ENCODE results near the gene LCAT.
"Not testable (repeated sequence)": the region's sequence is repeated elsewhere in the genome, so short reads cannot be mapped to it uniquely, and the experiment has no call there.

LCAT gene

GRCh38 chr16:67933805-67934204 is 10.1 kb downstream of the LCAT start:
- DNase-seq (ENCODE audit: low read depth in 1 of 2, low spot score in 1 of 2): no peak

- no peak for DNase-seq (ENCODE audit: low read depth in 1 of 2, low spot score in 1 of 2)
Observed at GRCh38 chr16:67932462-67932840, 11.5 kb downstream of the LCAT start.

- no peak for DNase-seq (ENCODE audit: low read depth in 1 of 2, low spot score in 1 of 2)
Observed at GRCh38 chr16:67931712-67932461, 12.0 kb downstream of the LCAT start, which contains the start of gene CTRL. CTRL (minus strand) TSS chr16:67931862; CDS start chr16:67931852, 10 bp downstream.

DNA sequence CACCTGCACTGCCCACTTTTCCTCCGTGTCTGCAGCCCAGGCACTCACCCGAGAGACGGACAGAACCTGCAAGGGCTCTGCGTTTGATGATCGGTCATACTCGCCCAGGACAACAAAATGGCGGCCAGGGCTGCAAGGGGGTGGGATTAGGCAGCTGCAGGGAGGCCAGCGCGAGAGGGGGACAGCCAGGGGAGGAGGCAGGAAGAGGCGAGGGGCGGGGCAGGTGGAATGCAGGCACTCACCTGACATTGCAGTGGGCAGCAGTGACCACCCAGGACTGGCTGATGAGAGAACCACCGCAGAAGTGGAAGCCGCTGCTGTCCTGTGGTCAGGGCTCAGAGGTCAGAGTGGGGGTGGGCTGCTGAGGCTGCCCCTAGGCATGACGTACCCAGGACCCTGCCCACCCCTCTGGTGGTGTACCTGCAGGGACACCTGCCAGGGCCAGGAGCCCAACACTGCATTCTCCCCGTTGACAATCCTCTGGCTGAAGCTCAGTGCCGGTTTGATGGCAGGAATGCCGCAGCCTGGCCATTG is 13.2 kb downstream of the LCAT start:
- DNase-seq (ENCODE audit: low read depth in 1 of 2, low spot score in 1 of 2): no peak

DNA sequence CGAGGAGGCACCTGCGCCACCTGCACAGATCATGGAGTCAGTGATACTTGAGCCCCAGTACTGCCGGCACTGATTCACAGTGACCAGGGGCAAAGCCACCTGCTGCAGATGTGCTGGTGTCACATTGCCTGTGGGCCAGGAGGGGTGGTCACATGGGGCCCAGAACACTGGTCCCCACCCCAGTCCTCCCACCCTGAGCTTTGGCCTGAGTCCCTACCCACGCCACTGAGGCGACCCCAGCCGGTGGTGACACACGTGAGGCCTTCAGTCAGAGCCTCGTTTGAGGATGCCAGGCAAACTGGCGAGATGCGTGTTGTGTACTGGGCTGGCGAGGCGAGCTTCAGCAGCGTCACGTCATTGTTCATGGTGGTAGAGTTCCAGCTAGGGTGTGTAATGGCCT is 13.7 kb downstream of the LCAT start:
- no peak for DNase-seq (ENCODE audit: low read depth in 1 of 2, low spot score in 1 of 2)

DNA sequence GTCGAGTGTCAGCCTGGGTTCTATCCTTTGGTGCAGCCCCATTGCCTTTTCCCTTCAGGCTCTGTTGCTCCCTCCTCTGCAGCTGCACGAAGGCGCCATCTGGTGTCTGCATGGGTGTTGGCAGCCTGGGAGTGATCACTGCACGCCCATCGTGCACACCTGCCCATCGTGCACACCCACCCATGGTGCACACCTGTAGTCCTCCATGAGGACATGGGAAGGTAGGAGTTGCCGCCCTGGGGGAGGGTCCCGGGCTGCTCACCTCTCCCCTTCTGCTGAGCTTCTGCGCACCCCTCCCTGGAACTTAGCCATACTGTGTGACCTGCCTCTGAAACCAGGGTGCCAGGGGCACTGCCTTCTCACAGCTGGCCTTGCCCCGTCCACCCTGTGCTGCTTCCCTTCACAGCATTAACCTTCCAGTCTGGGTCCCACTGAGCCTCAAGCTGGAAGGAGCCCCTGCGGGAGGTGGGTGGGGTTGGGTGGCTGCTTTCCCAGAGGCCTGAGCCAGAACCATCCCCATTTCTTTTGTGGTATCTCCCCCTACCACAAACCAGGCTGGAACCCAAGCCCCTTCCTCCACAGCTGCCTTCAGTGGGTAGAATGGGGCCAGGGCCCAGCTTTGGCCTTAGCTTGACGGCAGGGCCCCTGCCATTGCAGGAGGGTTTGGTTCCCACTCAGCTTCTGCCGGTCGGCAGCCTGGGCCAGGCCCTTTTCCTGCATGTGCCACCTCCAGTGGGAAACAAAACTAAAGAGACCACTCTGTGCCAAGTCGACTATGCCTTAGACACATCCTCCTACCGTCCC is 15.2 kb downstream of the LCAT start:
- peak; percentile 55 to 67 for DNase-seq (ENCODE audit: low read depth in 1 of 2, low spot score in 1 of 2)

DNA sequence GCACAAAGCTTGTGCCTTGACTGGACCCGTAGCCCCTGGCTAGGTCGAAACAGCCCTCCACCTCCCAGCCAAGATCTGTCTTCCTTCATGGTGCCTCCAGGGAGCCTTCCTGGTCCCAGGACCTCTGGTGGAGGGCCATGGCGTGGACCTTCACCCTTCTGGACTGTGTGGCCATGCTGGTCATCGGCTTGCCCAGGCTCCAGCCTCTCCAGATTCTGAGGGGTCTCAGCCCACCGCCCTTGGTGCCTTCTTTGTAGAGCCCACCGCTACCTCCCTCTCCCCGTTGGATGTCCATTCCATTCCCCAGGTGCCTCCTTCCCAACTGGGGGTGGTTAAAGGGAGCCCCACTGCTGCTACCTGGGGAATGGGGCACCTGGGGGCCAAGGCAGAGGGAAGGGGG is 15.8 kb downstream of the LCAT start:
- no peak for DNase-seq (ENCODE audit: low read depth in 1 of 2, low spot score in 1 of 2)

GRCh38 chr16:67927131-67927941 is 16.6 kb downstream of the LCAT start:
- DNase-seq (ENCODE audit: low read depth in 1 of 2, low spot score in 1 of 2): no peak

DNA sequence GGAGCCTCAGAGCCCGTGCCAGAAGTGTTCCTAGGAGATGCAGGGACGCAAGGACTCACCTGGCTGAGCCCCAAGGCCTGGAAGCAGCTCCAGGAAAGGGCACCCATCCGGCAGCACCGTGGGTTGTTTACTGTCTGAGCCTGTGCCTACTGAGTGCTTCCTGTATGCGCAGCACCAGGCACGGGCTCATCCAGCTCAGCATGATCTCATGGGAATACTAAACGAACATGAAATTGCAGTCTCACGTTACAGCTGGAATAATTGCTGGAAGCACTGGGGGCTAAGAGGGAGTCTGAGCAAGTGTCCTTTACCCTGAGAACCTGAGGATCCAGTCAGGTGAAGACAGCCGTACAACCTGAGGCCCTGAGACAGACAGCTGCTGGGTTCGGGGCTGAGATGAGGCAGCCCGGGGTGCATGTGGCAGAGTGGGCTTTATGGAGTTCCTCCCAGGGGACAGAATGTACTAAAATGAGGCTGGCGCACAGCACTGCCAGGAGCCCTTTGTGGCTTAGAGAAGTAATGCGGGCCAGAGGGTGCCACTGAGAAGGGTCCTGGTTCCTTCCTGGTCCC is 17.7 kb downstream of the LCAT start:
- DNase-seq (ENCODE audit: low read depth in 1 of 2, low spot score in 1 of 2): no peak

DNA sequence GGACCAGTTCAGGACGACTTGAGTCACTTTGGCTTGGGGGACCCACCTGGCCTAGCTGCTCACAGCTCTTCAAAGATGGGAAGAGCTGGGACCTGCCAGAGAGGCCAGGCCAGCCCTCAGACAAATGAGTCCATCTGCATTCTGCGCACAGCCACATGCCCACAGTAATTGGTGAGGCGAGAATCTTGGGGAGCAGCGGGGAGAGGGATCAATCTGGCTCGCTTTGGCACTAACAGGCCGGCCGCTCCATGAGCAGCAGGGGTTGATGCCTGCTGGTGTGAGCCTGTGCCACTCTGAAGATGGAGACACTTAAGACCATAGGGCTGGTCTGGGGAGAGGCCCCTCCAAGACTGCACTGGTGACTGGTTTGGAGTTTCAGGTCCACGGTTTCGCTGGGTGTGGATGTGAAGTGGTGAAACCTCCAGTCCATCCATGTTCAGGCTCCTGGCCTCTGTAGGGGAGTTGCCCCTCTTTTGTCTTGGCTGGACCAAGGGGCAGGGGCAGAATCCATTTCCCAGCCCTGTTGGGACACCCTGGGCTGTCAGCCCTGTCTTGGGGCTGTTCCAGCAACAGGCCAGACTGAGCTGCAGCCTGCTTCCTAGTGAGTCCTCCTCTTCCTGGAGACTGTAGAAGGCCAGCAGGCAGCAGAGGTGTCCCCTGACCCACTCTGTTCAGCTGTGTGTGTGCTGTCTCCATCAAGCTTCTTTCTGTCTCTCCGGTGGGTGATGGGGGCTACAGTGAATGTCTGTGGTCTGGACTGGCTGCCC is 19.6 kb downstream of the LCAT start:
- DNase-seq (ENCODE audit: low read depth in 1 of 2, low spot score in 1 of 2): no peak

GRCh38 chr16:67923414-67924116 is 20.4 kb downstream of the LCAT start:
- DNase-seq (ENCODE audit: low read depth in 1 of 2, low spot score in 1 of 2): no peak

DNA sequence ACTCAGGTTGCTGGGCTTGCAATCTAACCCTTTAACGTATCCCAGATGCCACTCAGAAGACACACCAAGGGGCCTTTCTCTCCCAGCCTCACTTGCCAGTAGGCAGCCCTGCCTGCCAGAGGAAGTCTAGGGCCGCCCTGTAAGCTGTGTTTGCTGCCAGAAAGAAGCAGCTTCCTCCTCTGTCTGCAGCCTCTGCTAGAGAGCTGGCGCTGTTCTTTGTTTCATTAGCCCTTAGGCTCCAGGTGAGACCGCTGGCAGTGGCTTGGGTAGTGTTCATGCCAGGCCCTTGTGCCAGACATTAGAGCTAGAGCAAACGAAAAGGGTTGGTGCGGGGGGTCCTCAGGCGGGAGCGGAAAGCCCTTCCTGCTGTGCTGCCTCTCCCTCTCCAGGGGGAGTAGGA is 21.2 kb downstream of the LCAT start:
- no peak for DNase-seq (ENCODE audit: low read depth in 1 of 2, low spot score in 1 of 2)

- no peak for DNase-seq (ENCODE audit: low read depth in 1 of 2, low spot score in 1 of 2)
Observed at GRCh38 chr16:67922221-67922620, 21.7 kb downstream of the LCAT start.

GRCh38 chr16:67919622-67920221 is 24.2 kb downstream of the LCAT start:
- DNase-seq (ENCODE audit: low read depth in 1 of 2, low spot score in 1 of 2): no peak

DNA sequence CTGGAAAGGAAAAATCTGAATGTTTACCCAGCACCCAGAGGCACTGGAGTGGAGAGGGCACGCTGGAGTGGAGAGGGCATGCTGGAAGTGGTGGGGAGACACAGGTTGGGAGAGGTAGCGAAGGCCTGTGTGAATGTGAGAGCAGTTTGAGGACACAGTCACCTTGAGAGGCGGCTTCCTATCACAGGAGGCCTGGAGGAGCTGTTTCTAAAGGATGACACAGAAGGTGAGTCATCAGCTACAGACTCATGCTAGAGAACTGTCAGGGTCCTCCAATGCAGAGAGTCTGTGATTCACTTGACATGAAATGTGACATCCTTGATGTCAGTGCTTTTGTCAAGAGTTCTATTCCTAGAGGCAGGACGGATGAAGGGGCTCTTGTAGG is 26.1 kb downstream of the LCAT start:
- DNase-seq (ENCODE audit: low read depth in 1 of 2, low spot score in 1 of 2): no peak

GRCh38 chr16:67917140-67917851 is 26.6 kb downstream of the LCAT start:
- no peak for DNase-seq (ENCODE audit: low read depth in 1 of 2, low spot score in 1 of 2)

DNA sequence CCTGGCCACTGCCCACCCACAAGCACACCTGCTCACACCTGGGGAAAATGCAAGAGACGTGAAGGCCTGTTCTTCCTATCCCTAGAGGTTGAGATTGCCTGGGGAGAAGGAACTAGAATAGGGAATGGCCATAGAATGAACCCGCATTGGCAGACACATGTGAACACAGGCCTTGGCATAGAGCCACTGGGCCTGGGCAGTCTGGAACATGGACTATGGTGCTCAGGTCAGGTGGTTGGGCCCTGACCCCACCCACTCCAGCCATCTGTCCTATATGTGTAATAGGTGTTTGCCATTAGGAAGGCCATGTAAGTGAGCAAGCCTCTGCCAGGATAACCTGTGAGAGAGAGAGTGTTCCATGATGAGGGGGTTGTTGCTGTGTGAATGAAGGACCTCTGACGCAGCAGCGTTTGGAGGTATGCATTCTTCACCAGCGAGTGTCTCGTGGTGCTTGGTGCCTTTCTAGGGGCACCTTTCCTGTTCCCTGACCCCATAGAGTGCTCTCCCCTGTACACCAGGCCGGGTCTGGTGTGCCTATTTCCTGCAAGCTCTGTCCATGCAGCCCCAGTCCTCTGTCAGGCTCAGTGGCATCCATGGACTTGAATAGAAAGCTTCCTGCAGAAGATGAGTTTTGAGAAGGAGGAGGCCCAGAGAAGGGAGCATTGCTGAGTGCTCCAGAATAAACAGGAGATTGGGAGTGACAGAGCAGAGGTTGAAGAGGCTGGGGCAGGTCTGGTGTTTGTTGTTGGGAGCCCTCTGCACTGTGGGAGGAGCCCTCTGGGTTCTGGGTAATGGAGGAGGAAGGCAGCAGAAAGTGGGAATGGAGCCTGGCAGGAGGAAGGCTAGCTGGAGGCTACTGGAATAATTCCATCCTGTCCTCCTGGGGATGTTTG is 27.8 kb downstream of the LCAT start:
- no peak for DNase-seq (ENCODE audit: low read depth in 1 of 2, low spot score in 1 of 2)

DNA sequence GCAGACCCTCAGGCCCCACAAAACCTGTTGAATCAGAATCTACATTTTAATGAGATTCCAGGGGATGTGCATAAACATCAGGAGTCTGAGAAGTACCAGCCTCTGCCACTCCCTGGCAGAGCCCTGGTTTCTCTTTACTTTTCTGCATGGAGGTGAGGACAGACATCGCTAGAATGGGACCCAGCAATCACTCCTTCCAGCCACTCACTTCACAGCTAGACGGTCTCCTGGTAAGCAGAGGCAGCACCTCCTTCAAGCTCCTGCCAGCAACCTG is 28.5 kb downstream of the LCAT start:
- not testable (repeated sequence) for DNase-seq (ENCODE audit: low read depth in 1 of 2, low spot score in 1 of 2)
